Smooth muscle cell (in vitro differentiated cells): Measurements from ENCODE around the gene CLCF1. TPM values are rescaled to one million over a fixed set of nuclear protein-coding genes. Genes with fewer than 3 reads are reported as not detected.

Experiments
- DNase-seq: peaks from one replicate; lab custom pipeline; 2025; ENCODE audit not compliant: unreplicated experiment; lab: John Stamatoyannopoulos, UW
- H2AFZ ChIP-seq: fragments of 200-600 bp; sonication (generic); 2 replicates; pipeline ENCODE4 v1.6.0; 2016; ENCODE audit warnings: antibody characterized with exemption, low read depth, mild to moderate bottlenecking
- H3F3A ChIP-seq: fragments of 200-600 bp; sonication (generic); 2 replicates; pipeline ENCODE4 v1.6.0; 2017; ENCODE audit warnings: antibody characterized with exemption, low read depth
- H3K27ac ChIP-seq: fragments of 200-600 bp; sonication (generic); 2 replicates; pipeline ENCODE4 v1.5.1; 2016; ENCODE audit warnings: low read depth, mild to moderate bottlenecking
- H3K27me3 ChIP-seq: fragments of 200-600 bp; sonication (generic); 2 replicates; pipeline ENCODE4 v1.6.1; 2016; ENCODE audit warnings: low read depth, mild to moderate bottlenecking
- H3K36me3 ChIP-seq: fragments of 200-600 bp; sonication (generic); 2 replicates; pipeline ENCODE4 v1.5.1; 2016; ENCODE audit warnings: low read depth
- H3K4me1 ChIP-seq: fragments of 200-600 bp; sonication (generic); 2 replicates; pipeline ENCODE4 v1.5.1; 2016; ENCODE audit warnings: low read depth
- H3K4me2 ChIP-seq: fragments of 200-600 bp; sonication (generic); 2 replicates; pipeline ENCODE4 v1.6.0; 2016; ENCODE audit warnings: mild to moderate bottlenecking
- H3K4me3 ChIP-seq: fragments of 200-600 bp; sonication (generic); 2 replicates; pipeline ENCODE4 v1.5.1; 2016; ENCODE audit warnings: mild to moderate bottlenecking
- H3K79me2 ChIP-seq: fragments of 200-600 bp; sonication (generic); 2 replicates; pipeline ENCODE4 v1.6.0; 2016; ENCODE audit warnings: low read depth, mild to moderate bottlenecking
- H3K9ac ChIP-seq: fragments of 200-600 bp; sonication (generic); 2 replicates; pipeline ENCODE4 v1.6.0; 2016; ENCODE audit warnings: low read depth
- H3K9me3 ChIP-seq: fragments of 200-600 bp; sonication (generic); replicated peaks from 2 replicates; pipeline ENCODE4 v1.5.1; 2016; ENCODE audit warnings: low read depth
- H4K20me1 ChIP-seq: fragments of 200-600 bp; sonication (generic); 2 replicates; pipeline ENCODE4 v1.6.0; 2016; ENCODE audit warnings: low read depth
- WGBS: methylation state at CpG from one replicate; pipeline ENCODE4 v1.1.7; 2016; ENCODE audit warnings: low lambda C conversion rate; 5-methylcytosine and 5-hydroxymethylcytosine counted together
- polyA plus RNA-seq: library from polyadenylated mRNA; unstranded; fragments of >200 nt; fragmentation: Nextera tagmentation; extraction: Ambion mirVana; gene quantifications from 2 replicates; pipeline ENCODE4 v1.2.1, GENCODE V29; 2016
- total RNA-seq: library from RNA; depleted of rRNA; stranded (reverse); fragments of >200 nt; gene quantifications from 2 replicates; pipeline ENCODE4 v1.2.3, GENCODE V29; 2014
- TF ChIP-seq, protein P1 (sequence below): fragments of 200-600 bp; sonication (generic); IDR thresholded peaks from 2 replicates; pipeline ENCODE4 v1.5.1; 2017; ENCODE audit warnings: borderline replicate concordance, mild to moderate bottlenecking, antibody characterized with exemption; ENCODE audit not compliant: insufficient read depth, poor library complexity, severe bottlenecking

The CLCF1 gene
- total and polyA plus RNA-seq, 2 experiments from 2014 or later: 6.2 to 12.2 TPM

DNA sequence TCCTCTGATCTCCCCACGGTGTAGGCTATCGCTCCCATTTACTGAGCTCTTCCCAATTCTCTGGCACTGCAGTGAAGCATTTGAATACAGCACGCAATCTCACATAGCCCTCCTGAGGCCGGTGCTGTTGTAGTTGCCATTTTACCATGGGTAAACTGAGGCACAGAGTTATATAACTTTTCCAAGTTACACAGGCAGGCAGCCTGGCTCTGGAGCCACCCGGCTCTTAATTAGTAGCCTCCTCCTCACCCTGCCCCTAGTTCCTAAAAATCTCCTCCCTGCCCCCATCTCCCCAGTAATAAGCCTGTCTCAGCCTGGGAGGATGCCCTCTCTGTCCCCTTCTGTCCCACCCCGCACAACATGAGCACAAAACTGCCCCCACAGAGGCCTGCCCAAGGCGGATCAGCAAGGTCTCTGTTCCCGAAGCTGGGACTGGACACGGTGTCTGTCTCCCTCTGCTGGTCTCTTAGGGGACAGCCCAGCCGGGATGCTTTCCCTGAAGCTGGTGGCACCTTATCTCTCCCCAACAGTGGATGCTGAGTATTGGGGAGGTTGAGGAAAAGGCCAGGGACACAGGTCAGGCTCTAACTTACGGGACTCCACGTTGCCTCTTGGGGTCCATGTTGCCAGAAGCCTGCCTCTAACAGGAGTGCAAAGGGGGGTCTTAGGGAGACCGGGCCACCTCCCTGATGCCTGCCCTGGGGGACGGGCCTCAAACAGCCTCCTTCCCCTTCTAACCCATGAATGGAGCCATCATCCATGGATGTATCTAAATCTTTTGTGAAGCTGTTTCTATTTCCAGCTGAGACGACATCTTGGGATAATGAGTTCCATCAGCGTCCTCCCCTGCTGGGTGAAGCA is 9.1 kb upstream of the CLCF1 start:
- Histone ChIP-seq H3K27ac (no peak overlapping the region), H3K9ac (no peak overlapping the region), H3K36me3 (no peaks in the 10 kb centered on the region), H3K4me2 (no peak overlapping the region), H3K4me1 (no peaks in the 10 kb centered on the region), H3K79me2 (no peaks in the 10 kb centered on the region), H3K9me3 (no peaks in the 10 kb centered on the region), H3K27me3 (no peaks in the 10 kb centered on the region), H3F3A (no peaks in the 10 kb centered on the region), H2AFZ (no peak overlapping the region), H3K4me3 (no peak overlapping the region), H4K20me1 (no peaks in the 10 kb centered on the region)
- 43% methylated on average over 16 of the region's 16 CpGs for WGBS
- DNase-seq: peak; percentile 38
- TF ChIP-seq, protein P1, sequence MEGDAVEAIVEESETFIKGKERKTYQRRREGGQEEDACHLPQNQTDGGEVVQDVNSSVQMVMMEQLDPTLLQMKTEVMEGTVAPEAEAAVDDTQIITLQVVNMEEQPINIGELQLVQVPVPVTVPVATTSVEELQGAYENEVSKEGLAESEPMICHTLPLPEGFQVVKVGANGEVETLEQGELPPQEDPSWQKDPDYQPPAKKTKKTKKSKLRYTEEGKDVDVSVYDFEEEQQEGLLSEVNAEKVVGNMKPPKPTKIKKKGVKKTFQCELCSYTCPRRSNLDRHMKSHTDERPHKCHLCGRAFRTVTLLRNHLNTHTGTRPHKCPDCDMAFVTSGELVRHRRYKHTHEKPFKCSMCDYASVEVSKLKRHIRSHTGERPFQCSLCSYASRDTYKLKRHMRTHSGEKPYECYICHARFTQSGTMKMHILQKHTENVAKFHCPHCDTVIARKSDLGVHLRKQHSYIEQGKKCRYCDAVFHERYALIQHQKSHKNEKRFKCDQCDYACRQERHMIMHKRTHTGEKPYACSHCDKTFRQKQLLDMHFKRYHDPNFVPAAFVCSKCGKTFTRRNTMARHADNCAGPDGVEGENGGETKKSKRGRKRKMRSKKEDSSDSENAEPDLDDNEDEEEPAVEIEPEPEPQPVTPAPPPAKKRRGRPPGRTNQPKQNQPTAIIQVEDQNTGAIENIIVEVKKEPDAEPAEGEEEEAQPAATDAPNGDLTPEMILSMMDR: peak; percentile 97

DNA sequence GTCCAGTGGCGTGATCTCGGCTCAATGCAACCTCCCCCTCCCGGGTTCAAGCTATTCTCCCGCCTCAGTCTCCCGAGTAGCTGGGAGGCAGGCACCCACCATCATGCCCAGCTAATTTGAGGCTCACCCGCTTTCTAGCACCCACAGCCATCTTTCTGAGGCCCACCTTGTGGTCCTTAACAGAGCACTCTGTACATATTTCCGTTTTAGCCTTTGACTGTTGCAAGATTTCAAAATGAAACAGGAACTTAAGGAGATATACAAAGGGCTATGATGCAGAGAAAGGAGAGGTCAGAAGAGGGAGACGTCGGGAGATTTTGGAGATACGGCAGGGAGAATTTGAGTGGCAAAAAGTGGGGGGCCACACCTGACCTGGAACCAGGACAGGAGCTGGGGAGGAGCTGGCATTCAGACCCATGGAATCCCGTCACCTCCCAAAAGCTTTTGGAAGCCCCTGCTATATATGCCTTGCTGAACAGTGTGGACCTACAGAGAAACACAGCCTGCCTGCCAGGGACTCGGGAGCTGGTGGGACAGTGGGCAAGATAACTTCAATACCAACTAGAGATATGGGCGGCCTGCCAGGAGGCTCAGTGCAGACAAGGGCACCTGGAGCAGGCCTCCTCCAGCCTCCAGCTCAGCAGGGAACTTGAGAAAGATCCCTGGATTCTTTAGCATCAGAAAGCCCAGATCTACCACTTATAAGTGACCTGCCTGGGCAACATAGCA is 8.0 kb upstream of the CLCF1 start:
- TF ChIP-seq, protein P1: no peak
- Histone ChIP-seq H3K9ac (no peak overlapping the region), H2AFZ (no peak overlapping the region), H3K36me3 (no peaks in the 10 kb centered on the region), H3K27me3 (no peaks in the 10 kb centered on the region), H3K4me3 (no peak overlapping the region), H3K79me2 (no peaks in the 10 kb centered on the region), H4K20me1 (no peaks in the 10 kb centered on the region), H3F3A (no peaks in the 10 kb centered on the region), H3K4me1 (peaks cover 4% of the 10 kb centered on the region), H3K9me3 (no peaks in the 10 kb centered on the region), H3K4me2 (no peak overlapping the region), H3K27ac (no peak overlapping the region)
- no peak for DNase-seq
- WGBS: 91% methylated on average over 13 of the region's 13 CpGs

DNA sequence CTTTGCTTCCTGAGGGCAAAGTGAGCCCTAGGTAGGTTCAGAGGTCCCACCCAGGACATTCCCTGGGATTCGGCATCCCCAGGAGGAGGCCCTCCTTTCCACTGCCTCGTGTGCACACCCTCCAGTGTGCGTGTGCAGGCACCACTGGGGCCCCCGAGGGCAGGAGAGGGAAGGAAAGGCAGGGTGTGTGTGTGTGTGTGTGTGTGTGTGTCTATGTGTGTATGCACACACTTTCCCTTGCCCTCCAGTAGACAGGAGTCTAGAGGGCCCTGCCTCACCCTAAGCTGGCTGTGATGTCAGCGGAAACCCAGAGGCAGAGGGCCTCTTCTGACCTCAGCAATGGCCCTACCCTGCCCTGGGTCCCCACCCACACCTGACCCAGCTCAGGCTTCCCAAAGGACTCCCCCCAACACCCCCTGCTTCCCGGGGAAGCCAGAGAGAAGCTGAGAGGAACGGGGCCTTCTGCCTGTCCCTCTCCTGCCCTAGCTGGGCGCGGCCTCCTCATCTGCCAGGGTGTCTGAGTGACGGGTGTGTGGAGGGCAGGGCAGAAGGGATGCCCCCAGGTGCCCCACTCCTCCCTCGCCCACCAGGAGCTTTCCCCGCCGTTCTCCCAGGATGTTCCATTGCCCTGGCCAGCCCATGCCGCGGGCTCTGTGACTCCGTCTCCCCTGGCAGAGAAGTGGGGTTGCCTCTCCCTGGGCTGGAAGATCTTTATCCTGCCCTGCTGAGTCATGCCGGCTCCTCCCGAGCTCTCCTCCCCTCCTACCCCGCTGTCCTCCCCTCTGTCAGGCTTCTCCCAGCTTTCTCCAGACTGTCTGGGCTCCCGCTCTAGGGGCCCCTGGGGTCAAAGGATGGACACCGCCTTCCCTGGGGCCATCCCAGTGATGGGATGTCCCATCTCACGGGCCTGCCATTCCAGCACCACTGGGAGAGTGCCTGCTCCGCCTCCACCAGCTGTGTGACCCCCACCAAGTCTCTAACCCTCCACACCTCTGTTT is 6.0 kb upstream of the CLCF1 start:
- WGBS: 55% methylated on average over 22 of the region's 23 CpGs
- no peak overlapping the region for H3K4me3 ChIP-seq
- peak overlapping the region; percentile 55 for H3K4me2 ChIP-seq
- TF ChIP-seq, protein P1: no peak
- H4K20me1 ChIP-seq: no peaks in the 10 kb centered on the region
- no peak overlapping the region for H3K27ac ChIP-seq
- no peaks in the 10 kb centered on the region for H3F3A ChIP-seq
- H3K36me3 ChIP-seq: no peaks in the 10 kb centered on the region
- no peaks in the 10 kb centered on the region for H3K9me3 ChIP-seq
- H3K27me3 ChIP-seq: no peaks in the 10 kb centered on the region
- no peak overlapping the region for H3K9ac ChIP-seq
- H3K79me2 ChIP-seq: no peaks in the 10 kb centered on the region
- no peak for DNase-seq
- H2AFZ ChIP-seq: peak overlapping the region; percentile 0
- H3K4me1 ChIP-seq: peaks cover 21% of the 10 kb centered on the region
